DMS153 treated with DMSO at 0.1 percent for 48 hours (cell line): Measurements from ENCODE around the gene IMP4.
A peak's percentile ranks its signal among the peaks of the same experiment; 100 is the strongest.
"Not testable (repeated sequence)": the region's sequence is repeated elsewhere in the genome, so short reads cannot be mapped to it uniquely, and the experiment has no call there.

ENCODE experiments used
- DNase-seq: peaks from one replicate; lab custom pipeline; 2025; ENCODE audit not compliant: unreplicated experiment; lab: John Stamatoyannopoulos, UW

The IMP4 gene, protein sequence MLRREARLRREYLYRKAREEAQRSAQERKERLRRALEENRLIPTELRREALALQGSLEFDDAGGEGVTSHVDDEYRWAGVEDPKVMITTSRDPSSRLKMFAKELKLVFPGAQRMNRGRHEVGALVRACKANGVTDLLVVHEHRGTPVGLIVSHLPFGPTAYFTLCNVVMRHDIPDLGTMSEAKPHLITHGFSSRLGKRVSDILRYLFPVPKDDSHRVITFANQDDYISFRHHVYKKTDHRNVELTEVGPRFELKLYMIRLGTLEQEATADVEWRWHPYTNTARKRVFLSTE

DNA sequence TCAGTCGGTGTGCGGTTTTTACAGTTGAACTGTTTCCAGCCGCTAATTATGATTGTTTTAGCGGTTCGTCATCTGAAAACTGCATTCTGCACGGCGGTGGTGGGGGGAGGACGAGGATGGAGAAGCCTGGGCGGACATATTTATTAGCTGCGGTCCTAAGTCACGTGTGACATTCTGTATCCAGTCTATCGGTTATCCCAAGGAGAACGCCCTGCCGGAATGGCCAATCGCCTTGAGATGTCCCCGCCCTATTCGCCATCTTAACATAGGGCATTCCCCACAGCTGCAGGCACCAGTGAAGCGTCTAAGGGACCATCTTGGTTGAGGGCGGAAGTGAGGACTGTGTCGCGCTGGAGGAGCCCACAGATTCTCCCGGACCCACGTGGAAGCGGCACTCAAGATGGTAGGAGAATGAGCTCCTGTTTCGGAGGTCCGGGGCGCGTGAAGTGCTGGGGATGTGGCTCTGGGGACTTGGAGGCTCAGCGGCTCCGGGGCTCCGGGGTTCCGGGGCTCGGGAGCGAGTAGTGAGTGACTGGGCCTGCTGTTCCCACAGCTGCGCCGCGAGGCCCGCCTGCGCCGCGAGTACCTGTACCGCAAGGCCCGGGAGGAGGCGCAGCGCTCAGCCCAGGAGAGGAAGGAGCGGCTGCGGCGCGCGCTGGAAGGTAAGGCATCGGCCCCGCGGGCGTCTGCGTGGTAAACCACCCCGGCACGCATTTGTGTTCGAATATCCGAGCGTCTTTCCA, at the start of gene IMP4:
IMP4 (plus strand) TSS at position 365 of the 743 bp plus-strand sequence; CDS start at position 401, 36 bp downstream.
- DNase-seq = peak; percentile 94

DNA sequence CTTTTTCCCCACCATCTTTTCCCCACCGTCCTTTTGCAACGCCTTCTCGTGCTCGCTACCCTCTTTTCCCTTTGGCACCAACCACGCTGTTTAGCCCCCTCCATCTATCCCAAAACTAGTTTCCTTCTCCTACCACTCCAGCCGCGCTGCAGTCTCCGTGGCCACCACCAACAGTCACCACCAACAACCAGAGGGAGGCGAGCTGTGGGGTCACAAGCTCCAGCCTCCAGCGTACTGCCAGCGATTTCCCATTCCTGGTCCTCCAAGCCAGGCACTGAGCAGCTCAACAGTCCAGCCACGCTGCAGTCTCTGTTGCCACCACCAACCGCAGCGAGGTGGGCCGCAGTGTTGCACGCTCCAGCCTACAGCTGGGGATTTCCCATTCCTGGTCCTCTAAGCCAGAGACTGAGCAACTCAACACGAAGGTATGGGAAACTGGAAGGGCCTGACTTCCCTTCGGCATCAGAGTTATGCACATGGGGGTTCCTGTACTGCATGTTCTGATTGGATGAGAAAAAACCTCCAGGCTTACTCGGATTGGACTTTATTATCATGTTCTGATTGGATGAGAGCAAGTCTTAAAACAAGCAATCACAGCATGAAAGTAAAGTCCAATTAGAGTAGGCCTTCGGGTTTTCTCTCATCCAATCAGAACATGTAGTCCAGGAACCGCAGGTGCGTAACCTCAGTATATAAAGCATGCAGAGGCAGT, 42.3 kb upstream of the IMP4 start:
- DNase-seq = no peak

DNA sequence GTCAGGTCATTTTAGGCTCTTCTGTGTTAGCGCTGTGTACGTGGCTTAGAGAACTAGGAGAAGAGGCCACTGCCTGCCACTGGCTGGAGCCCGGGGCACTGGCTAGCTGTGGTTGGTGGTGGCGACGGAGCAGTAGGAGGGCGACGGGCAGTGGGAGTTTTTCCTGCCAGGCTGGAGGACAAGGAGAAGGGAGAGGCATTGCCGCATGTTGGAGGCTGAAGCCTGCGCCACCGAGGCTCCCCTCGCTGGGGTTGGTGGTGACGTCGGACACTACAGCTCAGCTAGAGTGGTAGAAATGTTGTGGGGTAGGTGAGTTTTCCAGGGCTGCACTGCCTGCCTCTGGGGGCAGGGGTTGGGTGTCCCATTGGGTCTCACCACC, 41.7 kb upstream of the IMP4 start:
- no peak for DNase-seq

DNA sequence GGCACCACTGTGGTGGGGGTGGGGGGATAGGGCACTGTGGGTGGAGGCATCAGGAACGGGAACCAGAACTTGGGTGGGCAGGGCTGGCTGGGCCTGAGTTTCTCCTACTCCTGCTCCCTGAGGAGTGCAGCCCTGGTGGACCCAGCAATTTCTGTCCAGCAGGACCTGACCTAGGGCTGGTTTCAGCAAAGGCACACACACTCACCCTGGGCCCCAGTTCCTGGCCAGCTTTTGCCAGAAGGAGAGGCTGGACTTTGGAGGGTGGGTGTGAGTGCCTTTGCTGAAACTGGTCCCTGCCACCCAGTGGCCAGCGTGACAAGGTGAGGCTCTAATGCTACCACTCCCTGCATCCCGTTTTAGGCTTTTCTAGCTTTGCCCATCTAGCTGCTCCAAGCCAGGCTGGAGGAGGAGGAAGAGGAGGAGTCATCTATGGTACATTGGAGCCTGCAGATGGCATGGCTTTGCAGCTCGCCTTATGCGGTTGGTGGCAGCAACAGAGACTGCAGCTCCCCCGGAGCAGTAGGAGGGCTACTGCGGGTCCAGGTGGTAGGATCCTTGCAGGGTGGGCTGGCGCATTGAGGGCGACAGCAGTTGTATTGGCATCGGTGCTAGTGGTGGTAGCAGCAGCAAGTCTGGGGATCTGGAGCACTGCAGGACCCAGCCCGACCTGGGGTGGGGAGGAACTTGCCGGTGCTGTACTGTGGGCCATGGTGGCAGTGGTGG, 40.4 kb upstream of the IMP4 start:
- no peak for DNase-seq

DNA sequence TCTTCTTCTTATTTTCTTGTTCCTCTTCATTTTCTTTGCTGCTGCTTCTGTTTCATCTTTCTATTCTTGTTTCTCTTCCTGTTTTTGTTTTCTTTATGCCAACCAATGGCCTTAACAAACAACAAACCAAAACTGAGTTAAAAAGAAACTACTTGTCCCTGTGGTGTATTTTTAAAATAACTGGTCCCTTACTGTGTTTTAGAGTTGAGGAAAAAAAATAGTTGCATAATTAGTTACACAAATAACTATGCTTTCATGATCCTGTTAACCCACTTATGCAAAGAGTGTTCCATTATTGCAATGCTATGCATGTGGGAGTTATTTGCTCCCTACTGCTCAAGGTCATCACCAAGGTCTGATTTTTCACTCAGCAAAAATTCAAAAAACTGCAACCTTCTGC, 39.5 kb upstream of the IMP4 start:
- DNase-seq = no peak

DNA sequence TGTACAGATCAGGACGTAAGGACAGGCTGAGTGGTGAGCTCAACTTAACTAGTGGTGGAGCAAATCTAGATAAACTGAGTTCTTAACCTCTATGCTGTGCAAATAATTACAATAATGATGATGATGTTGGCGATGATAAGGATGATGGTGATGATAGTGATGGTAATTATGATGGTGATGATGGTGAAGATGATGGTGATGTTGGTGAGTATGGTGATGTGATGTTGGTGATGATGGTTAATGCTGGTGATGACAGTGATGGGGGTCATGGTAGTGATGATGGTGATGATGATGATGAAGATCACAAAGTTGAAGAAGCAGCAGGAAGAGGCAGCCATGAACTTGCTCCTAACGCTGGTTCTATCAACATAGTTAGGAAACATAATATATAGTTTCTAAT, 38.0 kb upstream of the IMP4 start:
- DNase-seq = no peak

DNA sequence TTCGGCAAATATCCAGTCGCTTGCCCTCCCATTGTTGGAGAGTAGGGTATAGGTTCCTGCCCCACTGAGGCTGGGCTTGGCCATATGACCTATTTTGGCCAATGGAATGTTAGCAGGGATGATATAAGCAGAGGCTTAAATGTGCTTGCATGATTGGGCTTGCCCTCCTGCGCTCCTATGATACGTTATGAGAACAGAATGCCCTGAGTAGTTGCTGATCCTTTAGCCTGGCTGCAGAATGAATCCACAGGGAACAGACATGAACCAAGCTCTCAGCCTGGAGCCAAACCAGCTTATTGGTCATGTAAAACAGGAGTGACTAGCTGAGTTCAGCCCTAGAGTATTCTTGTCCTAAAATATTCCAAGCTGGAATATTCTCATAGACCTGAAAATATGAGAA, 34.8 kb upstream of the IMP4 start:
- DNase-seq = no peak

DNA sequence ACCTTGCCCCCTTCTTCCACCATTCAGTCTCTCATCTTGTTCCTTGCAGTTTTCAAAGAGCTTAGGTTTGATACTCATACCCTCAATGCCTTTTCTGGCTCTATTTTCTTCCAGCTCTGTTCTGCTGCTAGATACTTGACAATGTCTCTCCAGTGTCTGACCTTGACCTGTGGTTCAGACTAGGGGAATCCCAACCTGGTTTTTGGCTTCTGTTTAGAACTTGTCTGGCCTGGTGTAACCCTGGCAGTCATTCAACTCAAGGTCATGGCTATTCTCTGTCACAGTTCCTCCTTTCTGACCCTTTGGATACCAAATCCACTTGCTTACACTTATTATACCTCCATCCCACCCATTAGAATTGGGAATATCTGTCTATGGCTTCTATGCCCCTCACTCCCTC, 31.8 kb upstream of the IMP4 start:
- DNase-seq = no peak

DNA sequence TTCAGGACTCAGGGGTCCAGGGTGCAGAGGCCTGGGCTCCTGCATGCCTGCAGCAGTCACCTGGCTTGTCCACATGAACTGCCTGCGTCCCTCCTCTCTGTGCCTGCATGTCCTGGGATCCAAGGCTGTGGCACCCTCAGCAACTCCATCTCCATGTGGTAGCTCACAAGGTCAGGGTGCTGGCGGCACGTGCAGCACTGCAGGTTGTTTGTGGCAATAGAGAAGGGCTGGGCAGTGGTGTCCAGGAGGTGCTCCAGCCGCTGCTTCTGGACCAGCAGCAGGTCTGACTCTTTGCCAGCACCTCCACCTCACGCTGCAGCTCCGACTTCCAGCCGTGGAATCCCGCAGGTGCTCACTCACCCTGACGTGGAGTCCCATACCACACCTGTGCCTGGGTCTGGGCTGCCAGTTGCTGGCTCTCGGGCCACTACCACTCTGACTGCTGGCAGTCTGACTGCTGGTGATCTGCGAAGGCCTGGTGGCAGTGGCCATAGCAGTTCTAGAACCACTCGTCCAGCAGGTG, 28.8 kb upstream of the IMP4 start:
- DNase-seq = no peak

DNA sequence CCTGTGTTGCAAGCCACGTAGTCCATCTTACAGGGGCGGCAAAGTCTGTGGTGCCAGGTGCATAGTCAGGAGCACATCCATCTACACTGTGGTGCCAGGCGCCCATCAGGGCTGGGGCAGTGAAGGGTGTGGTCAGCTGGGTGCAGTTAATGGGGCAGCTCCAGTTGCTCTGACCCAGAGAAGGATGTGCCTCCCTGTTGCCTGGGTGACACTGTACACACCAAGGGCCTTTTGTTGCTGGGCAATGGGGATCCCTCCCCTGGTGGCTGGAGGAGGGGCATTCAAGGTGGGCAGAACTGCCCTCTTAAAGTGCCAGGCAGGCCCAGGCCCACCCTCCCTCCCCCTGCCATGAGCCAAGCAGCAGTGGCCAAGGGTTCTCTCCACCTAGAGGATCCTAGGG, 28.3 kb upstream of the IMP4 start:
- no peak for DNase-seq

DNA sequence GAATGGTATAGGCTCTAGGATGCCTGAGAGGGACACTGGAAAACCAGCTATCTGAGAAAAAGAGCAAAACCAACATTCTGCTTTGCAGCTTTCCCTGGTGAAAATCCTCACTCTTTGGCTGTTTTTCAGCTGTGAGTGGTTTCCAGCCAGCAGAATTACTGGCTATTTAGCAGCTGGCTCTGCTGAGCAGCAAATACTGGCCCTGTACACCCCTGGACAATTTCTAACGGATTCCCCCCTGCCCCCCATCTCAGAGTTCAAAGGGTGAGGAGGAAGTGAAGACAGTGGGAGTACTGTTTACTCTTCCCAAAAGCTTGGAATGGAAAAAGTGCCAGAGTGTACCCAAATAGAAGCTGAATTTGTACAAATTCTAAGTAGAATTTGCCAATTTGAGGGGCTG, 26.1 kb upstream of the IMP4 start:
- no peak for DNase-seq

DNA sequence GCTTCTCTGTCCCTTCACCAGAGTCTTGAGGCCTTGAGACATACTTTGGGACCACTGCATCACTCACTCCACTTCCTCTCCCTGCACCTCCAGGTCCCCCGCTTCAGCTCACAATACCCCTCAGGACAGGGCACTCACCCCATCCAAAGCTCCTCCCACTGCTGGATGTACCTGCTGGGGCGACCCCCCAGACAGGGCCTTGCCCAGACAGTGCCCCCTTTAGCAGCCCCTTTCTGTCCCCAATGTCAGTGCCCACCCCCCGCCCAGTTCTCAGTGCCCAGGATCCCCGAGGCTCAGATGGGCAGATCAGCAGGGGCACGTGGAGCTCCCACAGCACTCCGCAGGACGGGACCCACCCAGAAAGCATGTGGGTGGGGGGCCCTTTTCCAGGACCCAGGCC, 23.8 kb upstream of the IMP4 start:
- DNase-seq = no peak

DNA sequence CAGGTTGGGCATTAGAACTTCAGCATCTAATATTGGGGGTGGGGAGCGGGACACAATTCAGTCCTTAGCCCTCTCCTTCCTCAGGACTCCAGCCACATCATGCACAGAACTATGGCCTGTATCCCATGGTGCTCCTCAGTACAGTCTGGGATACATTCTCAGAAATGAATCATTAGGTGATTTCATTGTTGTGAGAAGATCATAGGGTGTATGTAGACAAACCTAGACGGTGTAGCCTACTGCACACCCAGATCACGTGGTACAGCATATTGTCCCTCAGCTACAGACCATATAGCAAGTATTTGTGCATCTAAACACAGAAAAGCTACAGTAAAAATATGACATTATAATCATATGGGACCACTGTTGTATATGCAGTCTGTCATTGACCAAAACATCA, 23.2 kb upstream of the IMP4 start:
- no peak for DNase-seq

DNA sequence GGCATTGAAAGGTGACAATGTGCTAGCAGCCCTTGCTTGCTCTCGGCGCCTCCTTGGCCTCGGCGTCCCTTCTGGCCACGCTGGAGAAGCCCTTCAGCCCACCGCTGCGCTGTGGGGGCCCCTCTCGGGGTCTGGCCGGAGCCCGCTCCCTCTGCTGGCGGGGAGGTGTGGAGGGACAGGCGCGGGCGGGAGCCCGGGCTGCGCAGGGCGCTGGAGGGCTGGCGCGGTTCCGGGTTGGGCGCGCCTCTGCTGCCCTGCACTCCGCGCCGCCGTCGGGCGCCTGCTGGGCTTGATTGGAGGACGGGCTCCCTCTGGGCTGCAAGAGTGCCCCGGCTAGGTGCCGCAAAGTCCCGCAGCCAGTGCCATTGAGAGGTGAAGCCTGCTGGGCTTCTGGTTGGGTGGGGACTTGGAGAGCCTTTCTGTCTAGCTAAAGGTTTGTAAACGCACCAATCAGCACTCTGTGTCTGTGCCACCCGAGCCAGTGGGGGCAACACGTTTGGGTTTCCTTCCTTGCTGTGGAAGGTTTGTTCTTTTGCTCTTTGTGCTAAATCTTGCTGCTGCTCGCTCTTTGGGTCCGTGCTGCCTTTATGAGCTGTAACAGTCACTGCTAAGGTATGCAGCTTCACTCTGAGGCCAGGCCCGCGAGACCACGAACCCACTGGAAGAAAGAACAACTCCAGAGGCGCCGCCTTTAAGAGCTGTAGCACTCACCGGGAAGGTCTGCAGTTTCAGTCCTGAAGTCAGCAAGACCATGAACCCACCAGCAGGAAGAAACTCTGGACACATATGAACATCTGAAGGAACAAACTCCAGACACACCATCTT, 14.8 kb upstream of the IMP4 start:
- no peak for DNase-seq

DNA sequence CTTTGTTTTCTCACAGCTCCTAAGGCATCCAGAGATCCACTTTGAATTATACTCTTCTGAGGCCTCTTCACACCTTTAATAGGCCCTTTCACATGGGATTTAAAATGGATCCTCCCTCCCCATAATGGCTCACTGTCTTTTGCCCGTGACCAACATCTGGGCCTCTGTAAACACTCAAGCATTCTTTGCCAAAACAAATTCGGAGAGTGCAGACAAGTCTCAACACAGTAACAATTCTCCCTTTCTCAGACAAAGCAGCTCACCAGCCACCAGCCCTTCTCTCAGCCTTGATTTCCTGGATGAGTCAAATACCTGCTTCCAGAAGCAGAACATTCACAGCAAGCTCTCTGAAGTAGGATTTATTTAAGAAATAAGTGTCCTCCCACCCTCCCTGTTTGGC, 14.0 kb upstream of the IMP4 start:
- DNase-seq = no peak

DNA sequence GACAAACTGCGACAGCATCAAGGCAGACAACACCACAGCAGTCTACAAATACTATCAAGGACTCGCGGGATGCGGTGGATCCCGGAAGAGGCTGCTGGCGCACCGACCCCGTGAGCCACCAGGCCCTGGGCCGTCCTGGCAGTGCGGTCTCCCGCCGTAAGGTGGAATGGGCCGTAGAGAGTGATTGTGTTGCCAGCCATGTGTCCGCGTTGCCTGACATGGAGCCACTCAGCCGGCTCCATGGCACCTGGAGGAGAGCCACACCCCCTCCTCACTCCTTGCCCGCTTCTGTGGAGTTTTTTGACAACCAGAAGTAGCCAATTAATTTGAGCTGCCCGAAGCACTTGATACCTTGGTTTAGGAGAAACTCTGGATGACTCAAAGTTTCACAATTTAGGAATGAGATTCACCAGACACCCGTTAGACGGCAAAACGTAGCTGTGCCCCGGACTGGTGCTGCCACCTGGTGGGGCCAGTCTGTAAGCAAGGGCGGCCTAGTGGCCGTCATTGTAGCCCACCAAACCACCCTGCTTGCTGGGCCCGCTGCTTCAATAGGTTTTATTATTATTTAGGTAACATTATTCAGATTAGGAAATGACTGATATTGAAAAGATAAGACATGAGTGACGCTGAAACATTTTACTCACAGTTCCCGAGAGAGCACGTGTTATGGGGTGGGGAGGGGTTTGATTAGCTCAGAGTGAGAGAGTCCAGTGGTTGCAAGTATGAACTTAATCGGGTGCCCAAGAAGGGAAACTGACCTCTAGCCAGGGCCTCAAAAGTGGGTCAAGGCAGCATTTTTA, 10.2 kb upstream of the IMP4 start:
- DNase-seq = peak; percentile 46

DNA sequence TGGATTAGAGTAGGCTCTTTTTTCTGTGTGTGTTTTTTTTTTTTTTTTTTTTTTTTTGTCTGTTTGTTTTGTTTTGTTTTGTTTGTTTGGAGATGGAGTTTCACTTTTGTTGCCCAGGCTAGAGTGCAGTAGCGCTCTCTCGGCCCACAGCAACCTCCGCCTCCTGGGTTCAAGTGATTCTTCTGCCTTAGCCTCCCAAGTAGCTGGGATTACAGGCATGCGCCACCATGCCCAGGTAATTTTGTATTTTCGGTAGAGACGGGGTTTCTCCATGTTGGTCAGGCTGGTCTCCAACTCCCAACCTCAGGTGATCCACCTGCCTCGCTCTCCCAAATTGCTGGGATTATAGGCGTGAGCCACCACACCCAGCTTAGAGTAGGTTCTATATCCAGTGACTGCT, 9.4 kb upstream of the IMP4 start:
- DNase-seq = not testable (repeated sequence)

DNA sequence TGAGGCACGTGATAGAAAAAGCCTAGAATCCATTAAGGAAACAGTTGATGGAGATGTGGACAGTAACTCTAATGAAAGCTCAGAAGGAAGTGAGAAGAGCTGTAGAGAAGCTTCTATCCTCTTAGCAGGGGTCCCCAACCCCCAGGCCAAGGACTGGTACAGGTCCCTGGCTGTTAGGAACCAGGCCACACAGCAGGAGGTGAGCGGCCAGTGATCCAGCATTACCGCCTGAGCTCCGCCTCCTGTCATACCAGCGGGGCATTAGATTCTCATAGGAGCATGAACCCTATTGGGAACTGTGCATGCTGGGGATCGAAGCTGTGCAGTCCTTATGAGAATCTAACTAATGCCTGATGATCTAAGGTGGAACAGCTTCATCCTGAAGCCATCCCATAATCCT, 8.7 kb upstream of the IMP4 start:
- DNase-seq = no peak

DNA sequence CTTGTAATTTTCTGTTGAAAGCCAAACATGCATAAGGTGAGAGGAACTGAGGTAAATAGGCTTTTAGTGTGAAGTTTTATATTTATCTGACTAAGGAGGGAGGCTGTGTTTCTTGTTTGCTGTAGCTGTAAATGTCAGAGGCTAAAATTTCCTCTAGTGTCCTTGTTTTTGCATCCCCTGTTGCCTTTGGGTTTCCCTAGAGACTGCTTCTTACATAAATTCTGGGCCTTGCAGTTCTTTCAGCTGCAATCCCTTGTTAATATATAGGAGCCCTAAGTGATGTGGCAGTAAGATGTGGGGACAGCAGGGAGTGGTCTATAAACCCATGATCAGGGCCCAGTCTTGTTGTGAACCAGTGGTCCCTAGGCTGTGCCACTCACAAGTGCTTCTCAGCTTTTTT, 7.5 kb upstream of the IMP4 start:
- DNase-seq = no peak
